ELF-1 (cell line): ENCODE data around the gene CRACR2A.

Experiments
- DNase-seq: peaks from one replicate; pipeline ENCODE4 v3.0.0-alpha.2; 2016; ENCODE audit warnings: low read depth, low spot score

The CRACR2A gene

GRCh38 chr12:3684449-3685051, 68.4 kb downstream of the CRACR2A start:
- no peak for DNase-seq

- DNase-seq: no peak
Measured at GRCh38 chr12:3683670-3684069, 69.2 kb downstream of the CRACR2A start.

GRCh38 chr12:3681595-3682061, 71.3 kb downstream of the CRACR2A start:
- DNase-seq: no peak

GRCh38 chr12:3680919-3681594, 71.9 kb downstream of the CRACR2A start:
- DNase-seq: no peak

GRCh38 chr12:3679831-3680230, 73.1 kb downstream of the CRACR2A start:
- DNase-seq: no peak

GRCh38 chr12:3677609-3678008, 75.3 kb downstream of the CRACR2A start:
- no peak for DNase-seq

- DNase-seq: no peak
Measured at GRCh38 chr12:3673981-3674708, 78.8 kb downstream of the CRACR2A start.

- DNase-seq: no peak
Measured at GRCh38 chr12:3672113-3672509, 80.8 kb downstream of the CRACR2A start.

- DNase-seq: peak; percentile 42
Measured at GRCh38 chr12:3671330-3672112, 81.4 kb downstream of the CRACR2A start.

- no peak for DNase-seq
Measured at GRCh38 chr12:3670083-3670620, 82.8 kb downstream of the CRACR2A start.

GRCh38 chr12:3669594-3669993, 83.3 kb downstream of the CRACR2A start:
- no peak for DNase-seq

- no peak for DNase-seq
Measured at GRCh38 chr12:3668479-3669165, 84.3 kb downstream of the CRACR2A start.

- DNase-seq: no peak
Measured at GRCh38 chr12:3667485-3667884, 85.4 kb downstream of the CRACR2A start.

GRCh38 chr12:3666441-3666840, 86.5 kb downstream of the CRACR2A start:
- no peak for DNase-seq

- peak; percentile 25 for DNase-seq
Measured at GRCh38 chr12:3662521-3662921, 90.4 kb downstream of the CRACR2A start.

GRCh38 chr12:3661028-3661427, 91.9 kb downstream of the CRACR2A start:
- no peak for DNase-seq

- DNase-seq: no peak
Measured at GRCh38 chr12:3658327-3659163, 94.4 kb downstream of the CRACR2A start.

GRCh38 chr12:3656946-3657622, 95.8 kb downstream of the CRACR2A start:
- no peak for DNase-seq

GRCh38 chr12:3655328-3655900, 97.5 kb downstream of the CRACR2A start:
- peak; percentile 61 for DNase-seq
